ENCODE measurements around the gene KDM4B. TPM values are rescaled to one million over a fixed set of nuclear protein-coding genes. Genes with fewer than 3 reads are reported as not detected.

KDM4B gene
- total and polyA plus RNA-seq, 10 of the 15 experiments (the other 5 are each of a cell fraction or from before 2014, with no cell fraction given), result 0.47 to 49.6 (median 16.2) TPM

DNA sequence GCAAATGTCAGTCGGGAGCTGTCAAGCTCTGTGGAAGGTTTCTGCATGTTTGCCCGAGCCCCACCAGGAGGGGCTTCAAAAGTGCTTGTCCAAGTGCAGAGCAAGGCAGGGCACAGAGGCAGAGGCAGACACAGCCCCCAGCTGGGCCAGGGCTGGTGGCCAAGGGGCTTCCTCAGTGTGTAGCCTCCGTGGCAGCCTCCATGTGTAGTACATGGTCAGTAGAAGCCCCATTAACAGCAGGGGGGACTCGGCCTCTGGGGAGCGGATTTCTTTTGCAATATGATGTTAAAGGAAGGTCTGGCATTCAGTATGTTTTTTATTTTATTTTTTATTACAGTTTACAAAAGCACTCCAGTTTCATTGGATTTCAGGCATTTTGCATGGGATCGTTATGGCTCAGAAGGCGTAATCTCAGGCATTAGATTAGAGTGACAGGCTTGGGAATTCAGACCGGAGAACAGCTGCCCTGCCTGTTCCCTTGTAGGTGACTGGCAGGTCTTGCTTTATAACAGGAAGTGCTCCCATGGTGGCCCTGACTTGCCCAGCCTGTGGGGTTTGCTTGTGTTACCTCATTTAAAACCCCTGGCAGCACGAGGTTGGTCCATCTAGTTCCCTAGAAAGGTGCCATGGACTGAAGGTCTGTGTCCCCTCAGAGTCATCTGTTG is 129.2 kb downstream of the KDM4B start:
- WGBS (ENCODE audit: insufficient coverage, insufficient replicate concordance, low lambda C conversion rate, missing lambda C conversion rate), result 82% methylated on average over 9 of the region's 9 CpGs
- H3K36me3 ChIP-seq (ENCODE audit: control insufficient read depth in 2 of 2, insufficient read depth in 2 of 2, low read length in 1 of 2), result peaks cover 1 to 6% of the 10 kb centered on the region in 2 experiments; a peak in 3 of 4 replicates
- no peak overlapping the region for H3K27ac ChIP-seq (ENCODE audit: control insufficient read depth, insufficient read depth)
- BruUV-seq (replicated peaks), result no TSS peak
- no peak overlapping the region for H3K4me2 ChIP-seq (ENCODE audit: control insufficient read depth, insufficient read depth)
- ATAC-seq (no peak), FAIRE-seq (no peak), DNase-seq (ENCODE audit: low read depth, low spot score) (no peak)
- H3K4me1 ChIP-seq (ENCODE audit: control insufficient read depth, insufficient read depth, low read length), result no peaks in the 10 kb centered on the region
- no peak overlapping the region for H3K9ac ChIP-seq (ENCODE audit: control insufficient read depth, insufficient read depth, low read length)
- intact Hi-C loops (cut with micrococcal nuclease; ENCODE audit: unreplicated experiment) (no loop called here), in situ Hi-C loops (cut with MboI) (no loop called here)
- H3K79me2 ChIP-seq (ENCODE audit: control insufficient read depth, insufficient read depth, low read length), result no peaks in the 10 kb centered on the region
- peaks cover 27% of the 10 kb centered on the region; the same call in 2 of the 3 replicates for H3K9me3 ChIP-seq (replicated peaks; ENCODE audit: control insufficient read depth, insufficient read depth, low read length)
- ChIA-PET POLR2A (no interaction called here), RAD21 (ENCODE audit: unreplicated experiment) (no interaction called here), CTCF (no interaction called here), SMC1A (ENCODE audit: uncharacterized antibody, unreplicated experiment) (no interaction called here)
- H3K4me3 ChIP-seq, result no peak overlapping the region
- H3K27me3 ChIP-seq (replicated peaks in 1 of 2; ENCODE audit: control insufficient read depth in 2 of 2, insufficient read depth in 2 of 2, low read length in 1 of 2), result no peaks in the 10 kb centered on the region
- TF ChIP-seq MTA3 (IDR thresholded peaks at IDR 0.05; ENCODE audit: borderline replicate concordance, low read length) (no peak), POLR2AphosphoS2 (IDR thresholded peaks at IDR 0.05; ENCODE audit: low read depth, low read length) (no peak), RUNX3 (IDR thresholded peaks at IDR 0.05; ENCODE audit: low read length) (no peak), ZNF24 (IDR thresholded peaks at IDR 0.05) (no peak), SMAD1 (IDR thresholded peaks at IDR 0.05; ENCODE audit: low read depth, partially characterized antibody) (no peak)
- TF ChIP-seq, protein P1, sequence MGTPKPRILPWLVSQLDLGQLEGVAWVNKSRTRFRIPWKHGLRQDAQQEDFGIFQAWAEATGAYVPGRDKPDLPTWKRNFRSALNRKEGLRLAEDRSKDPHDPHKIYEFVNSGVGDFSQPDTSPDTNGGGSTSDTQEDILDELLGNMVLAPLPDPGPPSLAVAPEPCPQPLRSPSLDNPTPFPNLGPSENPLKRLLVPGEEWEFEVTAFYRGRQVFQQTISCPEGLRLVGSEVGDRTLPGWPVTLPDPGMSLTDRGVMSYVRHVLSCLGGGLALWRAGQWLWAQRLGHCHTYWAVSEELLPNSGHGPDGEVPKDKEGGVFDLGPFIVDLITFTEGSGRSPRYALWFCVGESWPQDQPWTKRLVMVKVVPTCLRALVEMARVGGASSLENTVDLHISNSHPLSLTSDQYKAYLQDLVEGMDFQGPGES (IDR thresholded peaks at IDR 0.05), result no peak
- TF ChIP-seq, protein P2, sequence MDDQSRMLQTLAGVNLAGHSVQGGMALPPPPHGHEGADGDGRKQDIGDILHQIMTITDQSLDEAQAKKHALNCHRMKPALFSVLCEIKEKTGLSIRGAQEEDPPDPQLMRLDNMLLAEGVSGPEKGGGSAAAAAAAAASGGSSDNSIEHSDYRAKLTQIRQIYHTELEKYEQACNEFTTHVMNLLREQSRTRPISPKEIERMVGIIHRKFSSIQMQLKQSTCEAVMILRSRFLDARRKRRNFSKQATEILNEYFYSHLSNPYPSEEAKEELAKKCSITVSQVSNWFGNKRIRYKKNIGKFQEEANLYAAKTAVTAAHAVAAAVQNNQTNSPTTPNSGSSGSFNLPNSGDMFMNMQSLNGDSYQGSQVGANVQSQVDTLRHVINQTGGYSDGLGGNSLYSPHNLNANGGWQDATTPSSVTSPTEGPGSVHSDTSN (IDR thresholded peaks at IDR 0.05; ENCODE audit: insufficient replicate concordance, low read depth, low read length), result no peak
- TF ChIP-seq, protein P3, sequence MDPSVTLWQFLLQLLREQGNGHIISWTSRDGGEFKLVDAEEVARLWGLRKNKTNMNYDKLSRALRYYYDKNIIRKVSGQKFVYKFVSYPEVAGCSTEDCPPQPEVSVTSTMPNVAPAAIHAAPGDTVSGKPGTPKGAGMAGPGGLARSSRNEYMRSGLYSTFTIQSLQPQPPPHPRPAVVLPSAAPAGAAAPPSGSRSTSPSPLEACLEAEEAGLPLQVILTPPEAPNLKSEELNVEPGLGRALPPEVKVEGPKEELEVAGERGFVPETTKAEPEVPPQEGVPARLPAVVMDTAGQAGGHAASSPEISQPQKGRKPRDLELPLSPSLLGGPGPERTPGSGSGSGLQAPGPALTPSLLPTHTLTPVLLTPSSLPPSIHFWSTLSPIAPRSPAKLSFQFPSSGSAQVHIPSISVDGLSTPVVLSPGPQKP (IDR thresholded peaks at IDR 0.05; ENCODE audit: low read depth, low read length), result no peak
- no peaks in the 10 kb centered on the region for H4K20me1 ChIP-seq (ENCODE audit: control insufficient read depth, insufficient read depth)
- no peak overlapping the region for H2AFZ ChIP-seq (ENCODE audit: control insufficient read depth, low read depth, low read length)

Measured in GM12878 (cell line).